ENCODE results near the gene XRCC5. TPM values are rescaled to one million over a fixed set of nuclear protein-coding genes. Genes with fewer than 3 reads are reported as not detected.
A peak's percentile ranks its signal among the peaks of the same experiment; 100 is the strongest.

XRCC5 gene
- total RNA-seq, 1 experiment from 2014 or later, result 290 TPM

- no peak overlapping the region for H2AFZ ChIP-seq (ENCODE audit: low read length)
These were observed 112.7 kb downstream of the XRCC5 start for GRCh38 chr2:216221811-216222210.

GRCh38 chr2:216222650-216223352, 113.7 kb downstream of the XRCC5 start:
- H3K4me1 ChIP-seq (ENCODE audit: insufficient read depth, low read length), result peaks cover 29% of the 10 kb centered on the region
- no peak overlapping the region for H2AFZ ChIP-seq (ENCODE audit: low read length)
- DNase-seq (peak; percentile 36), ATAC-seq (peak; percentile 55)
- ChIA-PET CTCF (interaction anchor here (0.6 kb wide), 1 partner anchor 93 kb away, joined by 3 read pairs; no protein-coding TSS in a partner anchor), POLR2A (ENCODE audit: unreplicated experiment) (interaction anchor here (0.6 kb wide), 1 partner anchor 105 kb away, joined by 4 read pairs; no protein-coding TSS in a partner anchor)
- H4K20me1 ChIP-seq (ENCODE audit: low read length), result no peaks in the 10 kb centered on the region
- intact Hi-C loops (cut with micrococcal nuclease), result loop anchor here (2.0 kb wide), 1 partner anchor 182 kb away; no protein-coding TSS in a partner anchor
- H3K9ac ChIP-seq (ENCODE audit: low read length), result no peak overlapping the region
- BruUV-seq (replicated peaks), result no TSS peak
- no peaks in the 10 kb centered on the region for H3K9me2 ChIP-seq (replicated peaks; ENCODE audit: low read length)
- H3K79me2 ChIP-seq (ENCODE audit: low read length), result no peaks in the 10 kb centered on the region
- H3K36me3 ChIP-seq (ENCODE audit: low read depth, low read length), result no peaks in the 10 kb centered on the region; the same call in 1 of the 2 replicates
- no peaks in the 10 kb centered on the region for H3K27me3 ChIP-seq (ENCODE audit: low read length)
- no peak overlapping the region for H3K4me3 ChIP-seq (ENCODE audit: low read length)
- no peaks in the 10 kb centered on the region for H3F3A ChIP-seq (ENCODE audit: low read length, unreplicated experiment)
- no peaks in the 10 kb centered on the region for H3K9me3 ChIP-seq (ENCODE audit: low read length)
- H3K4me2 ChIP-seq (ENCODE audit: low read length), result no peak overlapping the region
- H3K27ac ChIP-seq (ENCODE audit: low read length), result no peak overlapping the region; the same call in 1 of the 2 replicates
- TF ChIP-seq EZH2 (IDR thresholded peaks at IDR 0.05; ENCODE audit: low read length, unreplicated experiment) (no peak), EZH2phosphoT487 (IDR thresholded peaks at IDR 0.05; ENCODE audit: borderline replicate concordance, low read length) (no peak), CTCF (conservative IDR thresholded peaks at IDR 0.05; ENCODE audit: low read depth, low read length) (peak; percentile 62)

More at GRCh38 chr2:216221811-216222210, 112.7 kb downstream of the XRCC5 start:
- intact Hi-C loops (cut with micrococcal nuclease), result loop anchor here (2.0 kb wide), 1 partner anchor 183 kb away; no protein-coding TSS in a partner anchor
- H3K4me1 ChIP-seq (ENCODE audit: insufficient read depth, low read length), result peaks cover 39% of the 10 kb centered on the region
- H3F3A ChIP-seq (ENCODE audit: low read length, unreplicated experiment), result peaks cover 4% of the 10 kb centered on the region
- no peak overlapping the region for H3K4me2 ChIP-seq (ENCODE audit: low read length)
- no peaks in the 10 kb centered on the region for H3K27me3 ChIP-seq (ENCODE audit: low read length)
- peak; percentile 25 for DNase-seq
- peak; percentile 6; the same call in 1 of the 2 replicates for ATAC-seq
- H3K9me2 ChIP-seq (replicated peaks; ENCODE audit: low read length), result no peaks in the 10 kb centered on the region
- H3K27ac ChIP-seq (ENCODE audit: low read length), result no peak overlapping the region
- H3K4me3 ChIP-seq (ENCODE audit: low read length), result no peak overlapping the region
- no TSS peak for BruUV-seq (replicated peaks)
- no peaks in the 10 kb centered on the region for H3K79me2 ChIP-seq (ENCODE audit: low read length)
- H4K20me1 ChIP-seq (ENCODE audit: low read length), result no peaks in the 10 kb centered on the region
- no peaks in the 10 kb centered on the region; the same call in 1 of the 2 replicates for H3K36me3 ChIP-seq (ENCODE audit: low read depth, low read length)
- no peak overlapping the region for H3K9ac ChIP-seq (ENCODE audit: low read length)
- H3K9me3 ChIP-seq (ENCODE audit: low read length), result no peaks in the 10 kb centered on the region
- POLR2A ChIA-PET (ENCODE audit: unreplicated experiment), result no interaction called here
- CTCF ChIA-PET, result no interaction called here
- no peak for TF ChIP-seq CTCF (conservative IDR thresholded peaks at IDR 0.05; ENCODE audit: low read depth, low read length)
- TF ChIP-seq EZH2phosphoT487 (IDR thresholded peaks at IDR 0.05; ENCODE audit: borderline replicate concordance, low read length), result no peak
- no peak for TF ChIP-seq EZH2 (IDR thresholded peaks at IDR 0.05; ENCODE audit: low read length, unreplicated experiment)

- Histone ChIP-seq H3F3A (ENCODE audit: low read length, unreplicated experiment) (no peaks in the 10 kb centered on the region), H2AFZ (ENCODE audit: low read length) (no peak overlapping the region), H3K4me3 (ENCODE audit: low read length) (no peak overlapping the region), H3K4me1 (ENCODE audit: insufficient read depth, low read length) (peaks cover 22% of the 10 kb centered on the region), H3K36me3 (ENCODE audit: low read depth, low read length) (no peaks in the 10 kb centered on the region; the same call in 1 of the 2 replicates), H3K9me2 (replicated peaks; ENCODE audit: low read length) (no peaks in the 10 kb centered on the region), H3K79me2 (ENCODE audit: low read length) (no peaks in the 10 kb centered on the region), H3K9me3 (ENCODE audit: low read length) (no peaks in the 10 kb centered on the region), H4K20me1 (ENCODE audit: low read length) (no peaks in the 10 kb centered on the region), H3K27ac (ENCODE audit: low read length) (no peak overlapping the region), H3K9ac (ENCODE audit: low read length) (no peak overlapping the region), H3K27me3 (ENCODE audit: low read length) (no peaks in the 10 kb centered on the region), H3K4me2 (ENCODE audit: low read length) (no peak overlapping the region)
- BruUV-seq (replicated peaks), result no TSS peak
- TF ChIP-seq EZH2phosphoT487 (IDR thresholded peaks at IDR 0.05; ENCODE audit: borderline replicate concordance, low read length), result no peak
- no peak for TF ChIP-seq CTCF (conservative IDR thresholded peaks at IDR 0.05; ENCODE audit: low read depth, low read length)
- no peak for TF ChIP-seq EZH2 (IDR thresholded peaks at IDR 0.05; ENCODE audit: low read length, unreplicated experiment)
- intact Hi-C loops (cut with micrococcal nuclease), result no loop called here
- DNase-seq (no peak), ATAC-seq (no peak)
- CTCF ChIA-PET, result no interaction called here
- POLR2A ChIA-PET (ENCODE audit: unreplicated experiment), result no interaction called here
These were observed 115.2 kb downstream of the XRCC5 start for GRCh38 chr2:216224388-216224787.

All from PC-3 (cell line).